ENCODE measurements around the gene BRD1. TPM values are rescaled to one million over a fixed set of nuclear protein-coding genes. Genes with fewer than 3 reads are reported as not detected.
"Not testable (repeated sequence)": the region's sequence is repeated elsewhere in the genome, so short reads cannot be mapped to it uniquely, and the experiment has no call there.

Gene BRD1
- total RNA-seq, 1 donor from 2014 or later: 50.1 TPM

GRCh38 chr22:49785841-49786471 lies 41.7 kb downstream of the BRD1 start:
- intact Hi-C loops (cut with micrococcal nuclease): no loop called here

- intact Hi-C loops (cut with micrococcal nuclease): no loop called here
These were observed 42.6 kb downstream of the BRD1 start for GRCh38 chr22:49785046-49785521.

GRCh38 chr22:49784630-49784971 lies 43.1 kb downstream of the BRD1 start:
- intact Hi-C loops (cut with micrococcal nuclease): no loop called here

GRCh38 chr22:49783926-49784629 lies 43.6 kb downstream of the BRD1 start:
- intact Hi-C loops (cut with micrococcal nuclease): no loop called here

- intact Hi-C loops (cut with micrococcal nuclease): no loop called here
These were observed 44.5 kb downstream of the BRD1 start for GRCh38 chr22:49783036-49783746.

- intact Hi-C loops (cut with micrococcal nuclease): not testable (repeated sequence)
These were observed 45.8 kb downstream of the BRD1 start for GRCh38 chr22:49781886-49782285.

- intact Hi-C loops (cut with micrococcal nuclease): no loop called here
These were observed 46.3 kb downstream of the BRD1 start for GRCh38 chr22:49781289-49781782.

GRCh38 chr22:49780698-49781288 lies 46.9 kb downstream of the BRD1 start:
- intact Hi-C loops (cut with micrococcal nuclease): no loop called here

- intact Hi-C loops (cut with micrococcal nuclease): no loop called here
These were observed 47.6 kb downstream of the BRD1 start for GRCh38 chr22:49779853-49780697.

- intact Hi-C loops (cut with micrococcal nuclease): no loop called here
These were observed 48.5 kb downstream of the BRD1 start for GRCh38 chr22:49779211-49779610.

GRCh38 chr22:49777569-49778249 lies 50.0 kb downstream of the BRD1 start:
- intact Hi-C loops (cut with micrococcal nuclease): no loop called here

- intact Hi-C loops (cut with micrococcal nuclease): no loop called here
These were observed 50.8 kb downstream of the BRD1 start for GRCh38 chr22:49776891-49777290.

- intact Hi-C loops (cut with micrococcal nuclease): no loop called here
These were observed 51.7 kb downstream of the BRD1 start for GRCh38 chr22:49775867-49776511.

- intact Hi-C loops (cut with micrococcal nuclease): no loop called here
These were observed 52.3 kb downstream of the BRD1 start for GRCh38 chr22:49775191-49775866.

- intact Hi-C loops (cut with micrococcal nuclease): no loop called here
These were observed 53.0 kb downstream of the BRD1 start for GRCh38 chr22:49774499-49775151.

- intact Hi-C loops (cut with micrococcal nuclease): no loop called here
These were observed 53.6 kb downstream of the BRD1 start for GRCh38 chr22:49774046-49774445.

GRCh38 chr22:49773531-49773930 lies 54.1 kb downstream of the BRD1 start:
- intact Hi-C loops (cut with micrococcal nuclease): no loop called here

- intact Hi-C loops (cut with micrococcal nuclease): no loop called here
These were observed 55.0 kb downstream of the BRD1 start for GRCh38 chr22:49772692-49773091.

Data from T-helper 1 cell treated with Interleukin-12 subunit alpha and Interleukin-12 subunit beta and Interleukin-4 antibody, amounts not matched to agents 30 ng/mL and 1 ng/mL, for 36 hours (primary cell).